Subcutaneous abdominal adipose tissue (tissue), 5 donors: Measurements from ENCODE around the gene GABBR1.
"Not testable (repeated sequence)": the region's sequence is repeated elsewhere in the genome, so short reads cannot be mapped to it uniquely, and the experiment has no call there.

Experiments used
- H3K27ac ChIP-seq: one replicate; pipeline ENCODE4 v1.7.0; 2013; ENCODE audit warnings: low read depth, mild to moderate bottlenecking, inconsistent platforms, low read length, moderate library complexity
- H3K27me3 ChIP-seq, 5 donors: one replicate each; pipeline ENCODE4 v1.7.0; 2013; ENCODE audit warnings: low read length in 5 of 5, inconsistent platforms in 1 of 5; ENCODE audit not compliant: control insufficient read depth in 5 of 5, insufficient read depth in 4 of 5
- H3K36me3 ChIP-seq, 5 donors: one replicate each; pipeline ENCODE4 v1.7.0; 2013; ENCODE audit warnings: low read length in 5 of 5; ENCODE audit not compliant: control insufficient read depth in 5 of 5, insufficient read depth in 5 of 5
- H3K4me1 ChIP-seq, 5 donors: one replicate each; pipeline ENCODE4 v1.7.0; 2013; ENCODE audit warnings: low read length in 5 of 5, mild to moderate bottlenecking in 3 of 5, moderate library complexity in 1 of 5; ENCODE audit not compliant: control insufficient read depth in 5 of 5, insufficient read depth in 5 of 5
- H3K4me3 ChIP-seq, 5 donors: one replicate each; pipeline ENCODE4 v1.7.0; 2013; ENCODE audit warnings: low read length in 5 of 5, low read depth in 1 of 5
- H3K9ac ChIP-seq, 5 donors: one replicate each; pipeline ENCODE4 v1.7.0; 2013; ENCODE audit warnings: low read length in 5 of 5, mild to moderate bottlenecking in 4 of 5, moderate library complexity in 3 of 5
- H3K9me3 ChIP-seq, 5 donors: one replicate each; pipeline ENCODE4 v1.7.0; 2013; ENCODE audit warnings: low read length in 5 of 5; ENCODE audit not compliant: control insufficient read depth in 5 of 5
- donor health status: healthy.
- donor health status: healthy.
- donor health status: healthy.
- donor health status: healthy.
- donor health status: healthy.

GABBR1 gene

DNA sequence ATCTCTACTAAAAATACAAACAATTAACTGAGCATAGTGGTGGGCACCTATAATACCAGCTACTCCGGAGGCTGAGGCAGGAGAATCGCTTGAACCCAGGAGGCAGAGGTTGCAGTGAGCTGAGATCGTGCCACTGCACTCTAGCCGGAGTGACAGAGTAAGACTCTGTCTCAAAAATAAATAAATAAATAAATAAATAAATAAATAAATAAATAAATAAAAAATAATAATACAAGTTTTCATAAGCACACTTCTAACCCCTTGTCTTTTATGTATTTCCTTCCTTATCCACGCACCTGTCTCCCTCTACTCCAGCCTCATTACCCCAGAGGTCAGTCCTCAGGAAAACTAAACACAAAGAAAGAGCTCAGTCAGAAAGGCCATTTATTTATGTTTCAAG lies 39.1 kb upstream of the GABBR1 start:
- not testable (repeated sequence) for H3K36me3 ChIP-seq, H3K4me3 ChIP-seq, H3K4me1 ChIP-seq, H3K27ac ChIP-seq, H3K9me3 ChIP-seq, H3K9ac ChIP-seq
- peaks cover 0 to 31% (median 11%) of the 10 kb centered on the region in 5 donors for H3K27me3 ChIP-seq

- H3K9me3 ChIP-seq = no peaks in the 10 kb centered on the region
- H3K4me3 ChIP-seq = no peak overlapping the region
- peaks cover 0 to 31% (median 12%) of the 10 kb centered on the region in 5 donors for H3K27me3 ChIP-seq
- H3K36me3 ChIP-seq = no peaks in the 10 kb centered on the region
- no peaks in the 10 kb centered on the region for H3K4me1 ChIP-seq
- H3K9ac ChIP-seq = no peak overlapping the region
- H3K27ac ChIP-seq = no peak overlapping the region
Observed at GRCh38 chr6:29671026-29671425, 38.0 kb upstream of the GABBR1 start.

DNA sequence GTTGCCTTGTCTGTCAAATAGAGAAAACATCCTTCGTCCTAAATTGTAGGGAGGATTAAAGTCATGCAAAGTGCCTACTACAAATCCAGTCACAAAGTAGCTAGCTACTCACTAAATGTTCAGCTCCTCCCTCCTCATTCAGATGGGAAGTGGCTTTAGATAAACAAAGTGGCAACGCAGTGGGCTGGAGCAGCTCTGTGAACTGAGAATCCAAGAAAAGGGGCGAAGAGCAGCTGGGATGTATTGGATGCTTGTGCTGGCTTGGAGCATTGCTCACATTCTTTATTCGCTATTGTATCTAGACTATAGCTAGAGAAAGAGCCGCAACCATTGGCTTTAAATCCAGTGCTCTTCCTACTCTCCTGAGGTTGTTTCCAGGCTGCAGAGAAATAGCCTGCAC lies 34.2 kb upstream of the GABBR1 start:
- H3K27ac ChIP-seq = no peak overlapping the region

GRCh38 chr6:29666826-29667130 lies 33.8 kb upstream of the GABBR1 start:
- Histone ChIP-seq H3K27me3 (peaks cover 0 to 36% (median 16%) of the 10 kb centered on the region in 5 donors), H3K36me3 (no peaks in the 10 kb centered on the region), H3K4me3 (no peak overlapping the region), H3K9ac (no peak overlapping the region), H3K4me1 (no peaks in the 10 kb centered on the region), H3K9me3 (no peaks in the 10 kb centered on the region), H3K27ac (no peak overlapping the region)

More for the DNA sequence above, 34.2 kb upstream of the GABBR1 start:
- Histone ChIP-seq H3K27me3 (peaks cover 0 to 36% (median 16%) of the 10 kb centered on the region in 5 donors), H3K9ac (no peak overlapping the region), H3K36me3 (no peaks in the 10 kb centered on the region), H3K9me3 (no peaks in the 10 kb centered on the region), H3K4me3 (no peak overlapping the region), H3K4me1 (no peaks in the 10 kb centered on the region)

- Histone ChIP-seq H3K4me3 (no peak overlapping the region), H3K9me3 (no peaks in the 10 kb centered on the region), H3K9ac (no peak overlapping the region), H3K27me3 (peaks cover 0 to 36% (median 14%) of the 10 kb centered on the region in 5 donors), H3K4me1 (no peaks in the 10 kb centered on the region), H3K27ac (no peak overlapping the region), H3K36me3 (no peaks in the 10 kb centered on the region)
Observed at GRCh38 chr6:29665942-29666825, 33.2 kb upstream of the GABBR1 start.

DNA sequence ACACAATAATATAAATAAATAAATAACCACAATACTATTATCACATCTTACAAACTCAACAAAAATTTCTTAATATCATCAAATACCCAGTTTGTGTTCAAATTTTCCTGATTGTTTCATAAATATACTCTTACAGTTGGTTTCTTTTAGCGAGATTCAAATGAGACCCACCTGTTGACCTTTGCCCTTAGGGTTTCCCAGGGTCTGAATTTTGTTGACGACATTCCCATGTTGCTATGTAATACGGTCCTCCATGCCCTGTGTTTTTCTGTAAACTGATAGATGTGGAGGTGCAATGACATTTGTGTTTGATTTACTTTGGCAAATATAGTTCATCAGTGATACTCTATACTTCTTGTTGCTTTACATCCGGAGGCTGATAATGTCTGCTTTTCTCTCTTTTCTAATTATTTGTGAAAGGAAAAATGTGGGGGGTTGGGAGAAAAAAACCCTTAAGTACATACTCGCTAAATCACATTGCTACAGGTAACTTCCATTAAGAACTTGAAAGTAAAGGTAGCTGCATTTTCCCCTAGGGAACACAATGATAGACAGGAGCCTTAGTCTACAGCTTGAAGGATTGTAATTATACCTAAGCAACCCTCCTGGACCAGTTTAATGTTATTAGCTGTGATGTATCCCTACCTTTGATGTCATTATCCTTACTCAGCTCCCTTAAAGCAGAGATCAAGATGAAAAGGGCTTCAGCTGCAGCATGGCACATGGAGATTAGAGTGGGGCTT lies 30.5 kb upstream of the GABBR1 start:
- H3K27ac ChIP-seq = no peak overlapping the region
- no peaks in the 10 kb centered on the region for H3K4me1 ChIP-seq
- no peaks in the 10 kb centered on the region for H3K9me3 ChIP-seq
- no peak overlapping the region for H3K9ac ChIP-seq
- H3K36me3 ChIP-seq = no peaks in the 10 kb centered on the region
- no peak overlapping the region for H3K4me3 ChIP-seq
- H3K27me3 ChIP-seq = peaks cover under 1 to 27% (median 16%) of the 10 kb centered on the region in 5 donors

DNA sequence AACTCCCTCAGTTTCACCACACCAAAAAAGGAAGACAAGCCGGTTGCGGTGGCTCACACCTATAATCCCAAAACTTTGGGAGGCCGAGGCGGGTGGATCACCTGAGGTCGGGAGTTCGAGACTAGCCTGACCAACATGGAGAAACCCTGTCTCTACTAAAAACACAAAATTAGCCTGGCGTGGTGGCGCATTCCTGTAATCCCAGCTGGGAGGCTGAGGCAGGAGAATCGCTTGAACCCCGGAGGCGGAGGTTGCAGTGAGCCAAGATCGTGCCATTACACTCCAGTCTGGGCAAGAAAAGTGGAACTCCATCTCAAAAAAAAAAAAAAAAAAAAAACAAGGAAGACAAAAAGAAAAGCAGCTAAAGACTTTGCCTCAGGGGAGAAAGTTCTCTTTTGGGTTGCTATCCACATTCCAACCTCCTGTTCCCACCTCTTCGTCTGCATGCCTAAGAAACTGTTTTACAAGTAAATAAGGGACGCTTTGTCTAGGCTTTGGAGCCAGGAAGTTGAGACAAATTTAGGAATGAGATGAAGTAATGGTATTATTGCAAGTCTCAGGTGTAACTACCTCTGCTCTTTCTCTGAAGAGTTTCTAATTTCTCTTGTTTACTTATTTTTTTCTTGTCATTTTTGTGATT lies 28.6 kb upstream of the GABBR1 start:
- H3K4me1 ChIP-seq, H3K27ac ChIP-seq, H3K4me3 ChIP-seq, H3K36me3 ChIP-seq, H3K9me3 ChIP-seq, H3K9ac ChIP-seq: not testable (repeated sequence)
- H3K27me3 ChIP-seq = peaks cover 7 to 26% (median 11%) of the 10 kb centered on the region in 5 donors

DNA sequence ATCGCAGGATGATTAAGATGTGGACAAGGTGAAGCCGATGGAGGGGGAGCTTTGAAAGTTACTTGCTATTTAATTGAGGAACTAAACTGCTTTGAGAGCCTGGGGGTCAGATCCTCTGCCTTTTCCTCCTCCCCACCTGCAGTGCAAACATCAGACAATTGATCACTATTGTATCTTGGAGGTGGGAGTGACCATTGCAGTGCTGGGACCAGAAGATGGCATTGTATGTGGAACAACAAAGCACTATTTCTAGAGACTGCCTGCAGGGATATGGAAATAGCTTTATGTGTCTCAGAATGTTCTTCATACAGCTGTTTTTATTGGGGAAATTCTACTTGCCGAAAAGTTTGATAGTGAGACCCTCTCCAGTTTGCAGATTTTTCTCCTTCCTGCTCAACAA lies 28.1 kb upstream of the GABBR1 start:
- Histone ChIP-seq H3K9me3 (no peaks in the 10 kb centered on the region), H3K27ac (no peak overlapping the region), H3K9ac (no peak overlapping the region), H3K27me3 (peaks cover 7 to 26% (median 13%) of the 10 kb centered on the region in 5 donors), H3K4me1 (no peaks in the 10 kb centered on the region), H3K36me3 (no peaks in the 10 kb centered on the region), H3K4me3 (no peak overlapping the region)

DNA sequence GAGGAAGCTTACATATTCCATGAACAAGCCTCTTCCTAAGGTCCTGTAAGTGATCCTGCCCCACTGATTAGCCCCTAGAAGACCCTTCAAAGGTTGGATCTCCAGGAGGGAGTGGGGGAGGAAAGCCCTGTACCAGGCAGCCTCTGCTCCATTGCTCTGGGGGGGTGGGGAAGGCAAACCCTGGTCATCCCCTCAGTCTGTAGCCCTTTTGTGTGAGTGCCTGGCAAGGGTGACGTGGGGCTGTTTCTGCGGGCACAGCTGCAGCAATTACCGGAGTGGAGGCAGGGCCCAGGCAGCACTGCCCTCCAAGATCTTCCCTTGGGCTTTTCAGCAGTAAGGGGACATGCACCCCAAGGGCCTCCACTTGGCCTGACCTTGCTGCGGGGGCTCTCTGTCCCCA lies 23.8 kb upstream of the GABBR1 start, which contains the start of gene MOG:
MOG (plus strand) TSS at position 295 of the 400 bp plus-strand sequence. CDS start 118 bp downstream, outside the sequence.
- no peak within 1 kb of the TSS for H3K4me3 ChIP-seq
- peaks cover 0 to 2% (median 0%) of the 10 kb centered on the region in 5 donors for H3K4me1 ChIP-seq
- H3K9me3 ChIP-seq = no peaks in the 10 kb centered on the region
- H3K27me3 ChIP-seq = peaks cover 7 to 15% (median 13%) of the 10 kb centered on the region in 5 donors
- no peak within 1 kb of the TSS for H3K27ac ChIP-seq
- H3K36me3 ChIP-seq = no peaks in the 10 kb centered on the region
- H3K9ac ChIP-seq = no peak within 1 kb of the TSS

- no peak overlapping the region for H3K27ac ChIP-seq
- peaks cover 0 to 2% (median 0%) of the 10 kb centered on the region in 5 donors for H3K4me1 ChIP-seq
- no peaks in the 10 kb centered on the region for H3K36me3 ChIP-seq
- H3K27me3 ChIP-seq = peaks cover 7 to 13% (median 12%) of the 10 kb centered on the region in 5 donors
- no peak overlapping the region for H3K9ac ChIP-seq
- no peaks in the 10 kb centered on the region for H3K9me3 ChIP-seq
- no peak overlapping the region for H3K4me3 ChIP-seq
Observed at GRCh38 chr6:29656157-29656556, 23.2 kb upstream of the GABBR1 start.
